ENCODE data around the gene ASB8. TPM values are rescaled to one million over a fixed set of nuclear protein-coding genes. Genes with fewer than 3 reads are reported as not detected.

ASB8 gene
- total and polyA plus RNA-seq, 9 of the 15 experiments (the other 6 are each of a cell fraction or from before 2014, with no cell fraction given), result 13.3 to 29.0 (median 19.6) TPM

DNA sequence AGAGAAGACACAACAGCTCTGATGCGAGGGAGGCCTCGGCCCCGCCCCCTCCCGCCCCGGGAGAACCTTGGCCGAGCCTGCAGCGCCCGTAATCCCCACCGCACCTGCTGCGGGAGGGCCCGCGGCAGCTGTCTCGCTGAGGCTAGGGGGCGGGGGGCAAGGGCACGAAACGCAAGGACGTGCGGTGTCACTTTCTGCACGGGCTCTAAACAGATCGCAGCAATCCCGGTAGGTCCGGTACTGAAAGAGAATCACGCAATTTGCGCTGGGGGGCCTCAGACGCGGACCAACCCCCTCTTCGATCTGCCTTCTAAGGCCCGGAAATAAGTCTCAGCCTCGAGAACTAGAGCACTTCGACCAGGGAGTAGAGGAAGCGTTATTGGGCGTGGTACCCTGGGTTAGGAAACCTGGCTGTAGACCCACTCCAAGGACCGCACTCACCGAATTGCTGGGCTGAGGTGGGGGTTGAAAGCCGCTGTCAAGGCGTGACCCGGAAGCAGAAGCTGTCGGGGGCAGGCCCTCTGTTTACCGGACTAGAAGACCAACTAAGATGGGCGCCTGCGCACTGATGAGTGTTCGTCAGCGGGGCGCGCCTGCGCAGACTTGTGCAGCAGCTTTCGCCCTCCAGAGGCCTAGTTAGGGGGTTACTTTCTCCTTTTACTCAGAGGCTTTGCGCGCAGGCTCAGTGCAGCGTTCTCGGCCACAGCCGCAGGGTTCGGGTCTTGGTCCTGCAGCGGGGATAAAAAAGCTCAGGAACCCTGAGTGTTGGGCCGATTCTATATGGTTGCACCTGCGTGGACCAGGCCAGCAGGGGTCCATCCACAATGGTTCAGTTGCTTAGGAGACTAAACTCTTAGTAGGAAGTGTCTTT, at the start of gene ASB8 (continued):
- TF ChIP-seq, protein P1, sequence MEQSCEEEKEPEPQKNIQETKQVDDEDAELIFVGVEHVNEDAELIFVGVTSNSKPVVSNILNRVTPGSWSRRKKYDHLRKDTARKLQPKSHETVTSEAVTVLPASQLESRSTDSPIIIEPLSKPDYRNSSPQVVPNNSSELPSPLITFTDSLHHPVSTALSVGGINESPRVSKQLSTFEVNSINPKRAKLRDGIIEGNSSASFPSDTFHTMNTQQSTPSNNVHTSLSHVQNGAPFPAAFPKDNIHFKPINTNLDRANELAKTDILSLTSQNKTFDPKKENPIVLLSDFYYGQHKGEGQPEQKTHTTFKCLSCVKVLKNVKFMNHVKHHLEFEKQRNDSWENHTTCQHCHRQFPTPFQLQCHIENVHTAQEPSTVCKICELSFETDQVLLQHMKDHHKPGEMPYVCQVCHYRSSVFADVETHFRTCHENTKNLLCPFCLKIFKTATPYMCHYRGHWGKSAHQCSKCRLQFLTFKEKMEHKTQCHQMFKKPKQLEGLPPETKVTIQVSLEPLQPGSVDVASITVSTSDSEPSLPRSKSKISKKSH (CRISPR knock-in tag; IDR thresholded peaks at IDR 0.05), result no peak
- TF ChIP-seq NFRKB (IDR thresholded peaks at IDR 0.05; ENCODE audit: low read depth), result 0 out of 2 replicates have a peak, but pooled peaks have one; percentile 26
- TF ChIP-seq ZNF224 (CRISPR knock-in tag; IDR thresholded peaks at IDR 0.05), result no peak
- TF ChIP-seq GTF2E2 (tag; IDR thresholded peaks at IDR 0.05), result no peak
- TF ChIP-seq, protein P2, sequence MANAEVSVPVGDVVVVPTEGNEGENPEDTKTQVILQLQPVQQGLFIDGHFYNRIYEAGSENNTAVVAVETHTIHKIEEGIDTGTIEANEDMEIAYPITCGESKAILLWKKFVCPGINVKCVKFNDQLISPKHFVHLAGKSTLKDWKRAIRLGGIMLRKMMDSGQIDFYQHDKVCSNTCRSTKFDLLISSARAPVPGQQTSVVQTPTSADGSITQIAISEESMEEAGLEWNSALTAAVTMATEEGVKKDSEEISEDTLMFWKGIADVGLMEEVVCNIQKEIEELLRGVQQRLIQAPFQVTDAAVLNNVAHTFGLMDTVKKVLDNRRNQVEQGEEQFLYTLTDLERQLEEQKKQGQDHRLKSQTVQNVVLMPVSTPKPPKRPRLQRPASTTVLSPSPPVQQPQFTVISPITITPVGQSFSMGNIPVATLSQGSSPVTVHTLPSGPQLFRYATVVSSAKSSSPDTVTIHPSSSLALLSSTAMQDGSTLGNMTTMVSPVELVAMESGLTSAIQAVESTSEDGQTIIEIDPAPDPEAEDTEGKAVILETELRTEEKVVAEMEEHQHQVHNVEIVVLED (CRISPR knock-in tag; IDR thresholded peaks at IDR 0.05), result no peak; the same call in 1 of the 2 replicates
- no peak for TF ChIP-seq SMARCE1 (IDR thresholded peaks at IDR 0.05)
- TF ChIP-seq, protein P3, sequence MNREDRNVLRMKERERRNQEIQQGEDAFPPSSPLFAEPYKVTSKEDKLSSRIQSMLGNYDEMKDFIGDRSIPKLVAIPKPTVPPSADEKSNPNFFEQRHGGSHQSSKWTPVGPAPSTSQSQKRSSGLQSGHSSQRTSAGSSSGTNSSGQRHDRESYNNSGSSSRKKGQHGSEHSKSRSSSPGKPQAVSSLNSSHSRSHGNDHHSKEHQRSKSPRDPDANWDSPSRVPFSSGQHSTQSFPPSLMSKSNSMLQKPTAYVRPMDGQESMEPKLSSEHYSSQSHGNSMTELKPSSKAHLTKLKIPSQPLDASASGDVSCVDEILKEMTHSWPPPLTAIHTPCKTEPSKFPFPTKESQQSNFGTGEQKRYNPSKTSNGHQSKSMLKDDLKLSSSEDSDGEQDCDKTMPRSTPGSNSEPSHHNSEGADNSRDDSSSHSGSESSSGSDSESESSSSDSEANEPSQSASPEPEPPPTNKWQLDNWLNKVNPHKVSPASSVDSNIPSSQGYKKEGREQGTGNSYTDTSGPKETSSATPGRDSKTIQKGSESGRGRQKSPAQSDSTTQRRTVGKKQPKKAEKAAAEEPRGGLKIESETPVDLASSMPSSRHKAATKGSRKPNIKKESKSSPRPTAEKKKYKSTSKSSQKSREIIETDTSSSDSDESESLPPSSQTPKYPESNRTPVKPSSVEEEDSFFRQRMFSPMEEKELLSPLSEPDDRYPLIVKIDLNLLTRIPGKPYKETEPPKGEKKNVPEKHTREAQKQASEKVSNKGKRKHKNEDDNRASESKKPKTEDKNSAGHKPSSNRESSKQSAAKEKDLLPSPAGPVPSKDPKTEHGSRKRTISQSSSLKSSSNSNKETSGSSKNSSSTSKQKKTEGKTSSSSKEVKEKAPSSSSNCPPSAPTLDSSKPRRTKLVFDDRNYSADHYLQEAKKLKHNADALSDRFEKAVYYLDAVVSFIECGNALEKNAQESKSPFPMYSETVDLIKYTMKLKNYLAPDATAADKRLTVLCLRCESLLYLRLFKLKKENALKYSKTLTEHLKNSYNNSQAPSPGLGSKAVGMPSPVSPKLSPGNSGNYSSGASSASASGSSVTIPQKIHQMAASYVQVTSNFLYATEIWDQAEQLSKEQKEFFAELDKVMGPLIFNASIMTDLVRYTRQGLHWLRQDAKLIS (CRISPR knock-in tag; IDR thresholded peaks at IDR 0.05), result no peak
- TF ChIP-seq BDP1 (IDR thresholded peaks at IDR 0.05; ENCODE audit: insufficient read depth, insufficient read length), result no peak
- TF ChIP-seq YY1 (IDR thresholded peaks at IDR 0.05; ENCODE audit: borderline replicate concordance in 1 of 3, control insufficient read depth in 1 of 3, extremely low read depth in 1 of 3, insufficient read depth in 3 of 3, insufficient read length in 1 of 3, insufficient replicate concordance in 2 of 3, low read depth in 1 of 3, low read length in 2 of 3), result peak in 2 of 3 experiments; percentile 15 to 48
